A549 (cell line): Measurements from ENCODE around the gene ARHGAP19. TPM values are rescaled to one million over a fixed set of nuclear protein-coding genes. Genes with fewer than 3 reads are reported as not detected.

Source experiments
- ATAC-seq, 2 experiments: fragments of 200-7000 bp in 1 of 2; fragments of >200 bp in 1 of 2; cut with Nextera tagmentation in 1 of 2; cut with Tn5 transposase in 1 of 2; 3 replicates each; pipeline versions ENCODE4 v1.8.0 to v1.9.1; 2018 to 2020; ENCODE audit warnings: mild to moderate bottlenecking in 1 of 2, moderate library complexity in 1 of 2
- CTCF ChIA-PET: fragments of 300-600 bp; sonication (Branson Sonifier 250); formaldehyde crosslinking; extraction: SDS; loops from one replicate; lab custom pipeline; 2021; ENCODE audit warnings: antibody characterized with exemption, inconsistent platforms; lab: Yijun Ruan, JAX
- POLR2A ChIA-PET: fragments of 350-600 bp; formaldehyde crosslinking; extraction: SDS; loops from one replicate; lab custom pipeline; 2021; ENCODE audit warnings: antibody characterized with exemption, inconsistent platforms; lab: Yijun Ruan, JAX
- DNase-seq, 2 experiments: peaks; one replicate each; pipeline versions ENCODE4 v3.0.0 to v3.0.0-alpha.2; 2011 to 2016; ENCODE audit warnings: low read depth in 1 of 2, low spot score in 1 of 2
- FAIRE-seq: peaks from 2 replicates; lab custom pipeline; 2011; peaks lifted over from hg19 to GRCh38; lab: Jason Lieb, UNC
- H3K27ac ChIP-seq, 2 experiments: fragments of >200 bp; sonication (Bioruptor Twin); formaldehyde crosslinking; 3 replicates each; pipeline ENCODE4 v1.5.1; 2016 to 2017
- H3K4me1 ChIP-seq: fragments of >200 bp; sonication (Bioruptor Twin); formaldehyde crosslinking; 3 replicates; pipeline ENCODE4 v1.6.1; 2016
- H3K4me2 ChIP-seq: fragments of >200 bp; sonication (Bioruptor Twin); formaldehyde crosslinking; 3 replicates; pipeline ENCODE4 v1.6.1; 2016
- H3K4me3 ChIP-seq: fragments of >200 bp; sonication (Bioruptor Twin); formaldehyde crosslinking; 3 replicates; pipeline ENCODE4 v1.5.1; 2016
- H3K9me3 ChIP-seq: fragments of >200 bp; sonication (Bioruptor Twin); formaldehyde crosslinking; 3 replicates; pipeline ENCODE4 v1.6.1; 2016
- CHD2 ChIP-seq: fragments of 150-350 bp; IDR thresholded peaks from 2 replicates; pipeline ENCODE4 v1.6.1; 2014; ENCODE audit warnings: low read length; ENCODE audit not compliant: partially characterized antibody
- FOSL2 ChIP-seq, 2 experiments: fragments of 450-650 bp in 1 of 2; fragments of >200 bp in 1 of 2; sonication (Bioruptor Twin) in 1 of 2; formaldehyde crosslinking; IDR thresholded peaks; 2 replicates each; pipeline versions ENCODE4 v1.5.0 to v1.6.1; 2016 to 2020; ENCODE audit warnings: mild to moderate bottlenecking in 1 of 2, moderate library complexity in 1 of 2
- FOXS1 ChIP-seq: fragments of 250-450 bp; sonication (Bioruptor Pico); IDR thresholded peaks from 2 replicates; pipeline ENCODE4 v1.5.0; 2020; ENCODE audit warnings: mild to moderate bottlenecking, moderate library complexity
- GATA3 ChIP-seq: IDR thresholded peaks from 2 replicates; pipeline ENCODE4 v1.6.1; 2012; ENCODE audit warnings: borderline replicate concordance
- HOXA7 ChIP-seq: fragments of 250-450 bp; sonication (Bioruptor Pico); IDR thresholded peaks from 2 replicates; pipeline ENCODE4 v1.5.0; 2020; ENCODE audit warnings: mild to moderate bottlenecking, moderate library complexity
- JUN ChIP-seq, 2 experiments: fragments of >200 bp; sonication (Bioruptor Twin); formaldehyde crosslinking; IDR thresholded peaks; 2 replicates in 1 of 2; 3 replicates in 1 of 2; pipeline ENCODE4 v1.6.1; 2016 to 2017
- JUNB ChIP-seq: fragments of >200 bp; sonication (Bioruptor Twin); formaldehyde crosslinking; IDR thresholded peaks from 2 replicates; pipeline ENCODE4 v1.6.1; 2016
- MAFK ChIP-seq: fragments of 450-650 bp; IDR thresholded peaks from 2 replicates; pipeline ENCODE4 v1.6.1; 2014; ENCODE audit not compliant: partially characterized antibody
- NPAS2 ChIP-seq: fragments of 250-450 bp; sonication (Bioruptor Pico); IDR thresholded peaks from 2 replicates; pipeline ENCODE4 v1.8.0; 2022; ENCODE audit warnings: mild to moderate bottlenecking, moderate library complexity, borderline replicate concordance
- NR3C1 ChIP-seq: fragments of >200 bp; sonication (Bioruptor Twin); formaldehyde crosslinking; IDR thresholded peaks from 3 replicates; pipeline ENCODE4 v1.6.1; 2017
- PHF8 ChIP-seq: fragments of 200-600 bp; sonication (generic); IDR thresholded peaks from 2 replicates; pipeline ENCODE4 v1.6.1; 2016; ENCODE audit warnings: low read depth, mild to moderate bottlenecking, antibody characterized with exemption, moderate library complexity, borderline replicate concordance
- TP53 ChIP-seq: fragments of 250-450 bp; sonication (Bioruptor Pico); IDR thresholded peaks from 2 replicates; pipeline ENCODE4 v1.5.0; 2021; ENCODE audit warnings: mild to moderate bottlenecking, moderate library complexity
- WGBS: methylation state at CpG from one replicate; pipeline ENCODE4 v1.1.6; 2017; ENCODE audit errors: missing lambda C conversion rate; 5-methylcytosine and 5-hydroxymethylcytosine counted together
- polyA plus RNA-seq, 4 experiments: library from polyadenylated mRNA; depleted of rRNA in 3 of 4; stranded (reverse); fragments of >200 nt; fragmentation: RNase III in 1 of 4; extraction: RNeasy Plus Mini Kit Qiagen cat#74134 plus additional on column Dnase treatment in 1 of 4; gene quantifications; 2 replicates in 3 of 4; 3 replicates in 1 of 4; pipeline ENCODE4 v1.2.3, GENCODE V29; 2011 to 2017
- TF ChIP-seq, protein P1 (sequence below): IDR thresholded peaks from 2 replicates; pipeline ENCODE4 v1.6.1; 2012; ENCODE audit warnings: low read depth, borderline replicate concordance
- TF ChIP-seq, protein P2 (sequence below): fragments of 150-350 bp; IDR thresholded peaks from 2 replicates; pipeline ENCODE4 v1.6.1; 2014; ENCODE audit warnings: low read depth, mild to moderate bottlenecking, low read length
- TF ChIP-seq, protein P3 (sequence below): fragments of >200 bp; sonication (Bioruptor Twin); formaldehyde crosslinking; IDR thresholded peaks from 2 replicates; pipeline ENCODE4 v1.6.1; 2016
- TF ChIP-seq, protein P4 (sequence below): fragments of 200-600 bp; sonication (generic); IDR thresholded peaks from 2 replicates; pipeline ENCODE4 v1.6.1; 2016; ENCODE audit warnings: antibody characterized with exemption, mild to moderate bottlenecking, moderate library complexity

ARHGAP19 gene
- polyA plus RNA-seq, 2 of the 4 experiments (the other 2 are of a cell fraction): 6.0 to 11.9 TPM

DNA sequence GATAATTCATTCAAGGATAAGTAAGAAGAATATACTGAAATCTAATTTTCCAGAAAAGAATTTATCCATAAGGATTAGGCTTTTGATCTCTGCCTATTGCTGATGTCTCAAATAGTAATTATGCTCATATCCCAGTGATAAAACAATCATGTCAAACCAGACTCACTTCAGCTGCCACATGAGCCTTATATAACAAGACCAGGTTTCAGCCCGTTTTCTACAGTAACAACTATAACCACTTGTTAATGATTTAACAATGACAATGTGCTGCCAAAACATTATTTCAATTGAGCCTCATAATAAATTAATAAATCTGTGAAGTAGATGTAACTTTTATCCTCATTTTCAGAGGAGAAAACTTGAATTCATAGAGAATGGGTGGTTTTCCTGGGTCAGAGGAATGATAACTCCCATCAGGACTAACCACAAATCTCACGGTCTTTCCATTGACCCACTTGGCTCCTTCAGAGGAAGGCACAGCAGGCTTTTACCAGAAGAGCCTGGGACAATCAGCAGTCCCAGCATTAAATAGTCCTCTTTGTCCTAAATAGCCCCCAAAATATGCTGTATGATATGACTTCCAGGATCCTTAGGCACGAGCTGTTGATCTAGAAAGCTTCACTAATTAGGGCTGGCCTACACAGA, 64.2 kb downstream of the ARHGAP19 start:
- POLR2A ChIA-PET: no interaction called here
- 76% methylated on average over 3 of the region's 3 CpGs for WGBS
- Histone ChIP-seq H3K27ac (peak overlapping the region in 1 of 2 experiments; percentile 33; a peak in 2 of 6 replicates), H3K4me1 (peaks cover 23% of the 10 kb centered on the region), H3K4me3 (no peak overlapping the region), H3K4me2 (no peak overlapping the region), H3K9me3 (no peaks in the 10 kb centered on the region)
- DNase-seq (no peak), FAIRE-seq (no peak), ATAC-seq (no peak)
- CTCF ChIA-PET: interaction anchor here (1.0 to 1.6 kb wide), 2 partner anchors 18 to 156 kb away, joined by 3 to 7 read pairs; no protein-coding TSS in a partner anchor
- TF ChIP-seq, protein P1, sequence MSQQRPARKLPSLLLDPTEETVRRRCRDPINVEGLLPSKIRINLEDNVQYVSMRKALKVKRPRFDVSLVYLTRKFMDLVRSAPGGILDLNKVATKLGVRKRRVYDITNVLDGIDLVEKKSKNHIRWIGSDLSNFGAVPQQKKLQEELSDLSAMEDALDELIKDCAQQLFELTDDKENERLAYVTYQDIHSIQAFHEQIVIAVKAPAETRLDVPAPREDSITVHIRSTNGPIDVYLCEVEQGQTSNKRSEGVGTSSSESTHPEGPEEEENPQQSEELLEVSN: no peak
- TF ChIP-seq PHF8 (no peak), TP53 (no peak), CHD2 (no peak), FOSL2 (IDR thresholded peaks at IDR 0.05) (no peak), FOSL2 (CRISPR knock-in tag; IDR thresholded peaks at IDR 0.05) (no peak), FOXS1 (no peak), NPAS2 (CRISPR knock-in tag) (no peak), NR3C1 (no peak), JUNB (no peak), MAFK (no peak), HOXA7 (CRISPR knock-in tag) (no peak), GATA3 (no peak), JUN (IDR thresholded peaks at IDR 0.05) (no peak)
- TF ChIP-seq, protein P2, sequence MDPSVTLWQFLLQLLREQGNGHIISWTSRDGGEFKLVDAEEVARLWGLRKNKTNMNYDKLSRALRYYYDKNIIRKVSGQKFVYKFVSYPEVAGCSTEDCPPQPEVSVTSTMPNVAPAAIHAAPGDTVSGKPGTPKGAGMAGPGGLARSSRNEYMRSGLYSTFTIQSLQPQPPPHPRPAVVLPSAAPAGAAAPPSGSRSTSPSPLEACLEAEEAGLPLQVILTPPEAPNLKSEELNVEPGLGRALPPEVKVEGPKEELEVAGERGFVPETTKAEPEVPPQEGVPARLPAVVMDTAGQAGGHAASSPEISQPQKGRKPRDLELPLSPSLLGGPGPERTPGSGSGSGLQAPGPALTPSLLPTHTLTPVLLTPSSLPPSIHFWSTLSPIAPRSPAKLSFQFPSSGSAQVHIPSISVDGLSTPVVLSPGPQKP: no peak
- TF ChIP-seq, protein P3, sequence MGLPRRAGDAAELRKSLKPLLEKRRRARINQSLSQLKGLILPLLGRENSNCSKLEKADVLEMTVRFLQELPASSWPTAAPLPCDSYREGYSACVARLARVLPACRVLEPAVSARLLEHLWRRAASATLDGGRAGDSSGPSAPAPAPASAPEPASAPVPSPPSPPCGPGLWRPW: no peak
- TF ChIP-seq, protein P4, sequence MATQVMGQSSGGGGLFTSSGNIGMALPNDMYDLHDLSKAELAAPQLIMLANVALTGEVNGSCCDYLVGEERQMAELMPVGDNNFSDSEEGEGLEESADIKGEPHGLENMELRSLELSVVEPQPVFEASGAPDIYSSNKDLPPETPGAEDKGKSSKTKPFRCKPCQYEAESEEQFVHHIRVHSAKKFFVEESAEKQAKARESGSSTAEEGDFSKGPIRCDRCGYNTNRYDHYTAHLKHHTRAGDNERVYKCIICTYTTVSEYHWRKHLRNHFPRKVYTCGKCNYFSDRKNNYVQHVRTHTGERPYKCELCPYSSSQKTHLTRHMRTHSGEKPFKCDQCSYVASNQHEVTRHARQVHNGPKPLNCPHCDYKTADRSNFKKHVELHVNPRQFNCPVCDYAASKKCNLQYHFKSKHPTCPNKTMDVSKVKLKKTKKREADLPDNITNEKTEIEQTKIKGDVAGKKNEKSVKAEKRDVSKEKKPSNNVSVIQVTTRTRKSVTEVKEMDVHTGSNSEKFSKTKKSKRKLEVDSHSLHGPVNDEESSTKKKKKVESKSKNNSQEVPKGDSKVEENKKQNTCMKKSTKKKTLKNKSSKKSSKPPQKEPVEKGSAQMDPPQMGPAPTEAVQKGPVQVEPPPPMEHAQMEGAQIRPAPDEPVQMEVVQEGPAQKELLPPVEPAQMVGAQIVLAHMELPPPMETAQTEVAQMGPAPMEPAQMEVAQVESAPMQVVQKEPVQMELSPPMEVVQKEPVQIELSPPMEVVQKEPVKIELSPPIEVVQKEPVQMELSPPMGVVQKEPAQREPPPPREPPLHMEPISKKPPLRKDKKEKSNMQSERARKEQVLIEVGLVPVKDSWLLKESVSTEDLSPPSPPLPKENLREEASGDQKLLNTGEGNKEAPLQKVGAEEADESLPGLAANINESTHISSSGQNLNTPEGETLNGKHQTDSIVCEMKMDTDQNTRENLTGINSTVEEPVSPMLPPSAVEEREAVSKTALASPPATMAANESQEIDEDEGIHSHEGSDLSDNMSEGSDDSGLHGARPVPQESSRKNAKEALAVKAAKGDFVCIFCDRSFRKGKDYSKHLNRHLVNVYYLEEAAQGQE: no peak

DNA sequence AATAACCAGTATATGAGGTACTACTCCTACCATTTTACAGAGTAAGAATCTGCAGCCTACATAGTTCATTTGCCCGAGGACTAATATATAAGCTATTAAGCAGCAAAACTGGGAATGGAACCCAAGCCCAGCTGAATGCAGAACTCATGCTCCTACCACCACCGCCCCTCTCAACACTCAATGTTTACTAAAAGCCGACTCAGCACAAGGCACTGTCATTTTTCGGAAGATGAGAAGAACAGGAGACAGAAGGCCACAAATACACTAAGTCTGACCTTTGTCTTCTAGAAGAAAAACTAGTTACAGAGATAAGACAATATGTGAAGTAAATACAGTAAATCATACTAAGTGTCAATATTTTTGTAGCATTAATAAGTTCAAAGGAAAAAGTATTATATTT, 66.0 kb downstream of the ARHGAP19 start:
- no peak for FAIRE-seq
- no peaks in the 10 kb centered on the region for H3K9me3 ChIP-seq
- no peak overlapping the region for H3K4me3 ChIP-seq
- POLR2A ChIA-PET: no interaction called here
- peaks cover 23% of the 10 kb centered on the region for H3K4me1 ChIP-seq
- TF ChIP-seq MAFK: peak; percentile 83
- TF ChIP-seq TP53: no peak
- ATAC-seq: no peak
- H3K4me2 ChIP-seq: no peak overlapping the region
- CTCF ChIA-PET: interaction anchor here (0.7 to 10.3 kb wide), 5 partner anchors 8 to 189 kb away, joined by 3 to 136 read pairs (median 7); no protein-coding TSS in a partner anchor
- WGBS: 65% methylated on average over 4 of the region's 4 CpGs
- DNase-seq: no peak
- no peak overlapping the region for H3K27ac ChIP-seq
